A673 (cell line): ENCODE measurements around the gene ADRA1B. TPM values are rescaled to one million over a fixed set of nuclear protein-coding genes. Genes with fewer than 3 reads are reported as not detected.

Experiments used
- BruUV-seq: library from RNA; stranded (reverse); fragments of 400-500 nt; replicated peaks from 2 replicates; lab custom pipeline; 2021; lab: Mats Ljungman, UMichigan
- CTCF ChIA-PET: fragments of 300-600 bp; sonication (Branson Sonifier 250); formaldehyde crosslinking; loops from one replicate; lab custom pipeline; 2022; ENCODE audit warnings: antibody characterized with exemption; lab: Charles Lee
- POLR2A ChIA-PET: fragments of 300-600 bp; sonication (Branson Sonifier 250); formaldehyde crosslinking; loops from one replicate; lab custom pipeline; 2022; ENCODE audit warnings: antibody characterized with exemption; ENCODE audit not compliant: low non-redundant PET; lab: Charles Lee
- DNase-seq: peaks from one replicate; pipeline ENCODE4 v3.0.0-alpha.2; 2015; ENCODE audit warnings: low spot score
- H3K27ac ChIP-seq: fragments of 200-600 bp; sonication (generic); 2 replicates; pipeline ENCODE4 v1.5.1; 2016; ENCODE audit warnings: mixed run types, low read depth, mild to moderate bottlenecking, mixed read lengths, antibody characterized with exemption, low read length; ENCODE audit not compliant: poor library complexity, severe bottlenecking
- H3K27me3 ChIP-seq: fragments of 200-600 bp; sonication (generic); replicated peaks from 2 replicates; pipeline ENCODE4 v1.6.1; 2017; ENCODE audit warnings: mixed run types, low read depth, mild to moderate bottlenecking, mixed read lengths, antibody characterized with exemption, low read length; ENCODE audit not compliant: insufficient read depth, poor library complexity
- H3K36me3 ChIP-seq: fragments of 200-600 bp; sonication (generic); 2 replicates; pipeline ENCODE4 v1.6.1; 2016; ENCODE audit warnings: mixed run types, mild to moderate bottlenecking, mixed read lengths, antibody characterized with exemption, low read length; ENCODE audit not compliant: insufficient read depth, poor library complexity, severe bottlenecking
- H3K4me1 ChIP-seq: fragments of 200-600 bp; sonication (generic); 2 replicates; pipeline ENCODE4 v1.6.1; 2017; ENCODE audit warnings: mixed run types, mild to moderate bottlenecking, mixed read lengths, antibody characterized with exemption, low read length; ENCODE audit not compliant: insufficient read depth, poor library complexity, severe bottlenecking
- H3K4me3 ChIP-seq: fragments of 200-600 bp; sonication (generic); 2 replicates; pipeline ENCODE4 v1.5.1; 2016; ENCODE audit warnings: low read depth, mixed run types, mild to moderate bottlenecking, mixed read lengths, low read length; ENCODE audit not compliant: poor library complexity, severe bottlenecking
- H3K9me3 ChIP-seq: fragments of 200-600 bp; sonication (generic); 2 replicates; pipeline ENCODE4 v1.6.1; 2016; ENCODE audit warnings: mixed run types, low read depth, mild to moderate bottlenecking, mixed read lengths, antibody characterized with exemption, low read length; ENCODE audit not compliant: poor library complexity, severe bottlenecking
- CTCF ChIP-seq: fragments of 300-800, 200-600 bp; sonication (generic); conservative IDR thresholded peaks from 2 replicates; pipeline ENCODE4 v1.5.1; 2017; ENCODE audit warnings: low read depth, mild to moderate bottlenecking, antibody characterized with exemption, low read length, moderate library complexity, mixed read lengths
- EZH2 ChIP-seq: fragments of 200-600 bp; sonication (generic); IDR thresholded peaks from 2 replicates; pipeline ENCODE4 v1.6.1; 2017; ENCODE audit warnings: borderline replicate concordance, low read depth, mild to moderate bottlenecking, mixed read lengths, antibody characterized with exemption, low read length; ENCODE audit not compliant: poor library complexity, severe bottlenecking
- intact Hi-C: fragments of 100-400 bp; cut with micrococcal nuclease; formaldehyde crosslinking; loops from one replicate; pipeline ENCODE4 v1.10.0; 2022; ENCODE audit not compliant: unreplicated experiment
- total RNA-seq: library from RNA; stranded (reverse); gene quantifications from 2 replicates; pipeline ENCODE4 v1.2.3, GENCODE V29; 2021

Gene ADRA1B
- total RNA-seq, 1 experiment from 2014 or later: not detected

- no TSS peak for BruUV-seq
- ChIA-PET CTCF (no interaction called here), POLR2A (no interaction called here)
- H3K4me3 ChIP-seq: no peak overlapping the region
- no peaks in the 10 kb centered on the region for H3K4me1 ChIP-seq
- intact Hi-C loops: loop anchor here (10.0 kb wide), 2 partner anchors 397 to 467 kb away; no protein-coding TSS in a partner anchor
- no peak overlapping the region for H3K27ac ChIP-seq
- no peak for DNase-seq
- H3K27me3 ChIP-seq: peaks cover 45% of the 10 kb centered on the region
- no peaks in the 10 kb centered on the region for H3K9me3 ChIP-seq
- TF ChIP-seq EZH2: no peak
- no peak for TF ChIP-seq CTCF
- no peaks in the 10 kb centered on the region for H3K36me3 ChIP-seq
Measured at GRCh38 chr5:159912033-159912800, 4.1 kb upstream of the ADRA1B start.

- no peak for TF ChIP-seq CTCF
- no peak for TF ChIP-seq EZH2
- H3K27ac ChIP-seq: no peak overlapping the region
- intact Hi-C loops: loop anchor here (10.0 kb wide), 2 partner anchors 398 to 468 kb away; no protein-coding TSS in a partner anchor
- no peaks in the 10 kb centered on the region for H3K4me1 ChIP-seq
- no peak overlapping the region for H3K4me3 ChIP-seq
- no peaks in the 10 kb centered on the region for H3K36me3 ChIP-seq
- ChIA-PET POLR2A (no interaction called here), CTCF (no interaction called here)
- DNase-seq: no peak
- H3K9me3 ChIP-seq: no peaks in the 10 kb centered on the region
- peaks cover 53% of the 10 kb centered on the region for H3K27me3 ChIP-seq
- no TSS peak for BruUV-seq
Measured at GRCh38 chr5:159913048-159913447, 3.2 kb upstream of the ADRA1B start.

GRCh38 chr5:159913501-159913900 lies 2.8 kb upstream of the ADRA1B start:
- POLR2A ChIA-PET: no interaction called here
- no peak overlapping the region for H3K4me3 ChIP-seq
- CTCF ChIA-PET: no interaction called here
- BruUV-seq: no TSS peak
- no peaks in the 10 kb centered on the region for H3K36me3 ChIP-seq
- no peak for DNase-seq
- H3K9me3 ChIP-seq: no peaks in the 10 kb centered on the region
- intact Hi-C loops: loop anchor here (10.0 kb wide), 2 partner anchors 399 to 469 kb away; no protein-coding TSS in a partner anchor
- H3K4me1 ChIP-seq: no peaks in the 10 kb centered on the region
- H3K27me3 ChIP-seq: peaks cover 58% of the 10 kb centered on the region
- no peak overlapping the region for H3K27ac ChIP-seq
- no peak for TF ChIP-seq EZH2
- no peak for TF ChIP-seq CTCF
